KBM-7 (cell line): Measurements from ENCODE around the gene CRYBB2.
A peak's percentile ranks its signal among the peaks of the same experiment; 100 is the strongest.
"Not testable (repeated sequence)": the region's sequence is repeated elsewhere in the genome, so short reads cannot be mapped to it uniquely, and the experiment has no call there.

Source experiments
- DNase-seq: peaks from one replicate; pipeline ENCODE4 v3.0.0-alpha.2; 2015
- in situ Hi-C: fragments of 300-500 bp; cut with MboI; formaldehyde crosslinking; loops from 2 replicates; pipeline ENCODE4 v1.14.3; 2020; ENCODE audit warnings: low sequenced_read_pairs, low pct_unique_long_range_greater_than_20kb, mixed read lengths

The CRYBB2 gene

GRCh38 chr22:25223269-25223850 is 3.9 kb downstream of the CRYBB2 start:
- no peak for DNase-seq
- in situ Hi-C loops: no loop called here

- in situ Hi-C loops: no loop called here
- DNase-seq: no peak
Measured at GRCh38 chr22:25228822-25229221, 9.4 kb downstream of the CRYBB2 start.

GRCh38 chr22:25230760-25231159 is 11.3 kb downstream of the CRYBB2 start:
- DNase-seq, in situ Hi-C loops: not testable (repeated sequence)

- in situ Hi-C loops: no loop called here
- DNase-seq: no peak
Measured at GRCh38 chr22:25232301-25232700, 12.9 kb downstream of the CRYBB2 start.

GRCh38 chr22:25233706-25234105 is 14.3 kb downstream of the CRYBB2 start:
- DNase-seq, in situ Hi-C loops: not testable (repeated sequence)

GRCh38 chr22:25235547-25236290 is 16.3 kb downstream of the CRYBB2 start:
- peak; percentile 62 for DNase-seq
- in situ Hi-C loops: no loop called here

- in situ Hi-C loops: no loop called here
- no peak for DNase-seq
Measured at GRCh38 chr22:25236417-25236816, 17.0 kb downstream of the CRYBB2 start.

GRCh38 chr22:25237503-25237902 is 18.1 kb downstream of the CRYBB2 start:
- no peak for DNase-seq
- in situ Hi-C loops: no loop called here

- in situ Hi-C loops: not testable (repeated sequence)
Measured at GRCh38 chr22:25238058-25238457, 18.6 kb downstream of the CRYBB2 start.

GRCh38 chr22:25255169-25255568 is 35.7 kb downstream of the CRYBB2 start:
- DNase-seq, in situ Hi-C loops: not testable (repeated sequence)

More at GRCh38 chr22:25238058-25238457, 18.6 kb downstream of the CRYBB2 start:
- not testable (repeated sequence) for DNase-seq

- in situ Hi-C loops: not testable (repeated sequence)
Measured at GRCh38 chr22:25267567-25267966, 48.1 kb downstream of the CRYBB2 start.

GRCh38 chr22:25268902-25269301 is 49.5 kb downstream of the CRYBB2 start:
- DNase-seq, in situ Hi-C loops: not testable (repeated sequence)

More at GRCh38 chr22:25267567-25267966, 48.1 kb downstream of the CRYBB2 start:
- DNase-seq: not testable (repeated sequence)

- DNase-seq, in situ Hi-C loops: not testable (repeated sequence)
Measured at GRCh38 chr22:25270061-25270460, 50.6 kb downstream of the CRYBB2 start.

- DNase-seq, in situ Hi-C loops: not testable (repeated sequence)
Measured at GRCh38 chr22:25273231-25273630, 53.8 kb downstream of the CRYBB2 start.

- DNase-seq, in situ Hi-C loops: not testable (repeated sequence)
Measured at GRCh38 chr22:25273928-25274327, 54.5 kb downstream of the CRYBB2 start.

GRCh38 chr22:25280118-25280517 is 60.7 kb downstream of the CRYBB2 start:
- in situ Hi-C loops: not testable (repeated sequence)

More at GRCh38 chr22:25280118-25280517, 60.7 kb downstream of the CRYBB2 start:
- DNase-seq: not testable (repeated sequence)
